Breast epithelium (tissue), 3 donors: ENCODE data around the gene TPST2.

ENCODE experiments used
- POLR2A ChIP-seq: fragments of 450-650 bp; IDR thresholded peaks from one replicate; pipeline ENCODE4 v1.6.1; 2016; ENCODE audit warnings: antibody characterized with exemption, mild to moderate bottlenecking, moderate library complexity
- TF ChIP-seq, protein P1 (sequence below), 3 donors: fragments of 450-650 bp; IDR thresholded peaks; one replicate each; pipeline ENCODE4 v1.5.1; 2016 to 2017; ENCODE audit warnings: antibody characterized with exemption in 3 of 3, mild to moderate bottlenecking in 3 of 3, moderate library complexity in 3 of 3

DNA sequence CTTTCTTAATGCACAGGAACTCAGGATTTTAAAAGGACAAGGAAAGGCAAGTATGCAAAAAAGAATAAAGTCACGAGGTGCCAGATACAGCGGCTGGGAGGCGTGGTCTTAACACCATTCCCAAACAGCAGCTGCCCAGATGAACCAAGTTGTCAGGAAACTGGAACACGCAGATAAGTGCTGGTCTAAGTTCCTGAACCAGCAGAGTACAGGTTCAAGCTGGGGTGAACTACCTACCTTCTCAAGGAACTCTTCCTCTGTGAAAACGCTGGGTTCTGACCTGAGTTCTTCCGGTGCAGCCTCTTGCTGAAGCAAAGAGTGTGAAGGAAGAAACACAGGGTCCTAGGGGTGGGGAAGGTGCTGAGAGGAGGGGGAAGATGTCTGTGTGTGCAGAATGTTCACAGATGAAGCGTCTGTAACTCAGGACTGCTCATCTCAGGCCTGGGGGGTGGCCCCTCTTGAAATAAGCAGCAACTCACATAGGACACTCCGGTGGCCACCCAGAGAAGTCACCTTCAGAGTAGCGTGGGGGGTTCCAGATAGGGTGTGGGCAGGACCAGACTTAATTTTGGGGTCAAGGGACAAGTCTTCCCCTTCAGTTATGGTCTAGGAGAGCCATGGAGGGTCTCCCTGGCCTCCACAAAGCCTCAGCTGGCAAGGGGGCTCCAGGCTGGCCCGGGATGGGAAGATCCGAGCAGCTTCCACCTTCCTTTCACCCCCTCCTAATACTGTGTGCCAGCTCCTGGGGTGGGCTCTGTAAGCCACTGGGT lies 3.2 kb downstream of the TPST2 start:
- no peak for TF ChIP-seq POLR2A
- TF ChIP-seq, protein P1, sequence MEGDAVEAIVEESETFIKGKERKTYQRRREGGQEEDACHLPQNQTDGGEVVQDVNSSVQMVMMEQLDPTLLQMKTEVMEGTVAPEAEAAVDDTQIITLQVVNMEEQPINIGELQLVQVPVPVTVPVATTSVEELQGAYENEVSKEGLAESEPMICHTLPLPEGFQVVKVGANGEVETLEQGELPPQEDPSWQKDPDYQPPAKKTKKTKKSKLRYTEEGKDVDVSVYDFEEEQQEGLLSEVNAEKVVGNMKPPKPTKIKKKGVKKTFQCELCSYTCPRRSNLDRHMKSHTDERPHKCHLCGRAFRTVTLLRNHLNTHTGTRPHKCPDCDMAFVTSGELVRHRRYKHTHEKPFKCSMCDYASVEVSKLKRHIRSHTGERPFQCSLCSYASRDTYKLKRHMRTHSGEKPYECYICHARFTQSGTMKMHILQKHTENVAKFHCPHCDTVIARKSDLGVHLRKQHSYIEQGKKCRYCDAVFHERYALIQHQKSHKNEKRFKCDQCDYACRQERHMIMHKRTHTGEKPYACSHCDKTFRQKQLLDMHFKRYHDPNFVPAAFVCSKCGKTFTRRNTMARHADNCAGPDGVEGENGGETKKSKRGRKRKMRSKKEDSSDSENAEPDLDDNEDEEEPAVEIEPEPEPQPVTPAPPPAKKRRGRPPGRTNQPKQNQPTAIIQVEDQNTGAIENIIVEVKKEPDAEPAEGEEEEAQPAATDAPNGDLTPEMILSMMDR (IDR thresholded peaks at IDR 0.05) = no peak
